CD14-positive monocyte (primary cell): ENCODE measurements around the gene HTR6. TPM values are rescaled to one million over a fixed set of nuclear protein-coding genes. Genes with fewer than 3 reads are reported as not detected.

Source experiments
- DNase-seq, 3 donors: peaks; one replicate each; pipeline ENCODE4 v3.0.0-alpha.2; 2011 to 2022
- H2AFZ ChIP-seq: 2 replicates; pipeline ENCODE4 v1.6.0; 2012; ENCODE audit warnings: mild to moderate bottlenecking, low read depth, low read length, inconsistent platforms; ENCODE audit not compliant: insufficient read depth, poor library complexity, severe bottlenecking
- H3K27ac ChIP-seq, 2 donors: 1 replicate in 1 of 2; 2 replicates in 1 of 2; pipeline ENCODE4 v1.5.1; 2012 to 2013; ENCODE audit warnings: low read length in 2 of 2, control low read depth in 1 of 2, inconsistent platforms in 1 of 2, low read depth in 1 of 2, mild to moderate bottlenecking in 1 of 2
- H3K27me3 ChIP-seq, 2 donors: one replicate each; pipeline versions ENCODE4 v1.6.0 to v1.6.1; 2011 to 2013; ENCODE audit warnings: low read length in 2 of 2; ENCODE audit not compliant: control insufficient read depth in 2 of 2, insufficient read depth in 2 of 2
- H3K36me3 ChIP-seq, 2 donors: replicated peaks in 1 of 2; 1 replicate in 1 of 2; 2 replicates in 1 of 2; pipeline versions ENCODE4 v1.5.1 to v1.6.1; 2012 to 2013; ENCODE audit warnings: low read length in 2 of 2, control low read depth in 1 of 2, inconsistent platforms in 1 of 2, mild to moderate bottlenecking in 1 of 2; ENCODE audit not compliant: insufficient read depth in 2 of 2, control insufficient read depth in 1 of 2
- H3K4me1 ChIP-seq, 2 donors: 1 replicate in 1 of 2; 2 replicates in 1 of 2; pipeline versions ENCODE4 v1.5.1 to v1.6.1; 2012 to 2013; ENCODE audit warnings: low read length in 2 of 2, control low read depth in 1 of 2, inconsistent platforms in 1 of 2, mild to moderate bottlenecking in 1 of 2, moderate library complexity in 1 of 2; ENCODE audit not compliant: insufficient read depth in 2 of 2, control insufficient read depth in 1 of 2
- H3K4me2 ChIP-seq: replicated peaks from 2 replicates; pipeline ENCODE3; 2012; ENCODE audit warnings: low read length, moderate library complexity, mild to moderate bottlenecking; ENCODE audit not compliant: poor library complexity, severe bottlenecking; ENCODE audit errors: extremely low read depth
- H3K4me3 ChIP-seq, 3 experiments: fragments of 200-600 bp in 1 of 3; sonication (generic) in 1 of 3; replicated peaks in 1 of 3; 1 replicate in 2 of 3; 2 replicates in 1 of 3; pipeline ENCODE4 v1.5.1; 2011 to 2013; ENCODE audit warnings: low read length in 3 of 3, mild to moderate bottlenecking in 3 of 3, control low read depth in 2 of 3, low read depth in 2 of 3, inconsistent platforms in 1 of 3, moderate library complexity in 1 of 3
- H3K79me2 ChIP-seq: 2 replicates; pipeline ENCODE4 v1.6.0; 2012; ENCODE audit warnings: mild to moderate bottlenecking, control low read depth, inconsistent platforms, low read length, moderate library complexity; ENCODE audit not compliant: insufficient read depth
- H3K9ac ChIP-seq: 2 replicates; pipeline ENCODE4 v1.6.0; 2017; ENCODE audit warnings: low read length, mild to moderate bottlenecking; ENCODE audit not compliant: insufficient read depth, poor library complexity, severe bottlenecking
- H3K9me3 ChIP-seq, 2 donors: replicated peaks in 1 of 2; 1 replicate in 1 of 2; 2 replicates in 1 of 2; pipeline versions ENCODE4 v1.5.1 to v1.6.1; 2012 to 2013; ENCODE audit warnings: low read length in 2 of 2, control low read depth in 1 of 2; ENCODE audit not compliant: control insufficient read depth in 1 of 2, insufficient read depth in 1 of 2
- H4K20me1 ChIP-seq: 2 replicates; pipeline ENCODE4 v1.6.0; 2012; ENCODE audit warnings: mild to moderate bottlenecking, low read length, control low read depth, moderate library complexity; ENCODE audit not compliant: insufficient read depth
- H3K27ac Mint-ChIP-seq, 7 donors: one replicate each; pipeline ENCODE4 v1.8.0; 2020; ENCODE audit warnings: mild to moderate bottlenecking in 7 of 7, mixed read lengths in 7 of 7, moderate library complexity in 6 of 7, inconsistent platforms in 2 of 7
- H3K27me3 Mint-ChIP-seq, 3 donors: one replicate each; pipeline ENCODE4 v1.8.0; 2021 to 2022; ENCODE audit warnings: low read depth in 3 of 3, mild to moderate bottlenecking in 3 of 3, mixed read lengths in 3 of 3, moderate library complexity in 3 of 3, inconsistent platforms in 1 of 3
- H3K36me3 Mint-ChIP-seq, 2 donors: one replicate each; pipeline ENCODE4 v1.8.0; 2020; ENCODE audit warnings: mixed read lengths in 2 of 2, inconsistent platforms in 1 of 2, mild to moderate bottlenecking in 1 of 2
- H3K4me1 Mint-ChIP-seq: one replicate; pipeline ENCODE4 v1.8.0; 2020; ENCODE audit warnings: mild to moderate bottlenecking, mixed read lengths
- H3K4me3 Mint-ChIP-seq, 2 donors: one replicate each; pipeline ENCODE4 v1.8.0; 2020; ENCODE audit warnings: mild to moderate bottlenecking in 2 of 2, mixed read lengths in 2 of 2, moderate library complexity in 1 of 2
- H3K9me3 Mint-ChIP-seq, 7 donors: one replicate each; pipeline ENCODE4 v1.8.0; 2020 to 2022; ENCODE audit warnings: mixed read lengths in 7 of 7, mild to moderate bottlenecking in 6 of 7, moderate library complexity in 6 of 7, inconsistent platforms in 2 of 7
- CTCF ChIP-seq: fragments of 200-600 bp; IDR thresholded peaks from one replicate; pipeline ENCODE4 v1.8.0; 2022; ENCODE audit warnings: antibody characterized with exemption, mild to moderate bottlenecking
- WGBS: methylation state at CpG from one replicate; pipeline ENCODE4 v1.1.5; 2013; ENCODE audit warnings: missing lambda C conversion rate; ENCODE audit not compliant: insufficient coverage; 5-methylcytosine and 5-hydroxymethylcytosine counted together
- intact Hi-C, 2 donors: fragments of 100-400 bp; cut with micrococcal nuclease; formaldehyde crosslinking; loops; one replicate each; pipeline versions ENCODE4 v1.15.0 to v1.15.1; 2023
- polyA plus RNA-seq, 3 donors: library from polyadenylated mRNA; depleted of rRNA in 1 of 3; unstranded in 2 of 3; stranded (reverse) in 1 of 3; fragments of 300-500 nt in 2 of 3; fragments of >200 nt in 1 of 3; fragmentation: Illumina TruSeq in 2 of 3; gene quantifications; 1 replicate in 2 of 3; 2 replicates in 1 of 3; pipeline ENCODE4 v1.2.3, GENCODE V29; 2012 to 2021

HTR6 gene
- polyA plus RNA-seq, 3 donors, result not detected

GRCh38 chr1:19643602-19644394, 20.9 kb upstream of the HTR6 start, which contains the start of gene NBL1:
Gene NBL1, plus strand, starts transcription at chr1:19644311. Its CDS starts 10,720 bp downstream, at chr1:19655031.
- Mint-ChIP-seq H3K36me3 (peaks cover 2 to 5% of the 10 kb centered on the region in 2 donors), H3K27me3 (peaks cover 62 to 83% (median 70%) of the 10 kb centered on the region in 3 donors), H3K9me3 (peaks cover 0 to 23% (median 5%) of the 10 kb centered on the region in 7 donors), H3K4me1 (peaks cover 19% of the 10 kb centered on the region), H3K27ac (peak within 1 kb of the TSS in 3 of 7 donors; percentile 19 to 73 (median 25)), H3K4me3 (peak within 1 kb of the TSS; percentile 85 to 99)
- peak within 1 kb of the TSS; percentile 67 for H2AFZ ChIP-seq
- H3K4me1 ChIP-seq, result peaks cover 6 to 14% of the 10 kb centered on the region in 2 donors
- H4K20me1 ChIP-seq, result no peaks in the 10 kb centered on the region
- no peaks in the 10 kb centered on the region for H3K79me2 ChIP-seq
- H3K27ac ChIP-seq, result no peak within 1 kb of the TSS
- H3K36me3 ChIP-seq, result no peaks in the 10 kb centered on the region
- H3K4me3 ChIP-seq, result peak within 1 kb of the TSS in 2 of 3 experiments; percentile 7 to 66
- peak within 1 kb of the TSS; percentile 46 for H3K9ac ChIP-seq
- intact Hi-C loops, result no loop called here
- peaks cover 0 to 9% of the 10 kb centered on the region in 2 donors for H3K9me3 ChIP-seq
- 3% methylated on average over 90 of the region's 90 CpGs for WGBS
- DNase-seq, result no peak
- no peak for TF ChIP-seq CTCF
- peaks cover 30 to 73% of the 10 kb centered on the region in 2 donors for H3K27me3 ChIP-seq
- peak within 1 kb of the TSS; percentile 76 for H3K4me2 ChIP-seq

GRCh38 chr1:19644395-19644680, 20.3 kb upstream of the HTR6 start:
- H3K9ac ChIP-seq, result no peak overlapping the region
- under 1% methylated on average over 51 of the region's 51 CpGs for whole genome bisulfite sequencing
- H3K4me1 Mint-ChIP-seq, result peaks cover 19% of the 10 kb centered on the region
- peaks cover 30 to 73% of the 10 kb centered on the region in 2 donors for H3K27me3 ChIP-seq
- peak overlapping the region in 1 of 3 experiments; percentile 66 for H3K4me3 ChIP-seq
- no peak for TF ChIP-seq CTCF
- H3K27ac Mint-ChIP-seq, result no peak overlapping the region
- H3K4me3 Mint-ChIP-seq, result no peak overlapping the region
- H3K4me1 ChIP-seq, result peaks cover 6 to 14% of the 10 kb centered on the region in 2 donors
- peak overlapping the region; percentile 76 for H3K4me2 ChIP-seq
- H3K9me3 ChIP-seq, result peaks cover 0 to 9% of the 10 kb centered on the region in 2 donors
- H3K27me3 Mint-ChIP-seq, result peaks cover 62 to 85% (median 67%) of the 10 kb centered on the region in 3 donors
- no peaks in the 10 kb centered on the region for H3K36me3 ChIP-seq
- intact Hi-C loops, result no loop called here
- H3K79me2 ChIP-seq, result no peaks in the 10 kb centered on the region
- H2AFZ ChIP-seq, result peak overlapping the region; percentile 67
- H3K9me3 Mint-ChIP-seq, result peaks cover 0 to 23% (median 5%) of the 10 kb centered on the region in 7 donors
- peaks cover 2 to 5% of the 10 kb centered on the region in 2 donors for H3K36me3 Mint-ChIP-seq
- no peak overlapping the region for H3K27ac ChIP-seq
- no peaks in the 10 kb centered on the region for H4K20me1 ChIP-seq
- DNase-seq, result no peak
